Measurements from ENCODE around the gene IPO5. TPM values are rescaled to one million over a fixed set of nuclear protein-coding genes. Genes with fewer than 3 reads are reported as not detected.

IPO5 gene
- polyA plus RNA-seq (88.1 to 130 TPM (median 115 TPM) in 3 replicates), polyA minus RNA-seq (72.7 to 200 TPM (median 108 TPM) in 3 replicates)
- 70.0 TPM for polyA plus RNA-seq (2011; ENCODE audit: low read depth)
- 72.4 and 129 TPM in 2 replicates for polyA plus RNA-seq (2011; cell fraction: cytosol; rRNA removed)
- 103 and 118 TPM in 2 replicates for polyA plus RNA-seq (2011; cell fraction: nucleus; rRNA removed)
- 55.9 and 89.0 TPM in 2 replicates for polyA plus RNA-seq (2012; ENCODE audit: low replicate concordance)
- polyA minus RNA-seq (2011; cell fraction: cytosol; rRNA and poly(A)+ RNA removed): 82.5 TPM
- polyA minus RNA-seq (2011; cell fraction: nucleus; rRNA and poly(A)+ RNA removed): 67.7 and 129 TPM in 2 replicates

- Histone ChIP-seq H3K4me1 (ENCODE audit: control insufficient read depth, extremely low read depth, insufficient read depth, low read length) (no peaks in the 10 kb centered on the region), H4K20me1 (ENCODE audit: control insufficient read depth, extremely low read depth, insufficient read depth, low read length) (no peaks in the 10 kb centered on the region), H3K4me3 (ENCODE audit: control insufficient read depth in 2 of 3, extremely low read depth in 1 of 3, insufficient read depth in 2 of 3, low read depth in 1 of 3, low read length in 3 of 3) (no peak within 1 kb of the TSS), H3K9ac (ENCODE audit: control insufficient read depth, extremely low read depth, insufficient read depth, low read length) (no peak within 1 kb of the TSS), H3K79me2 (ENCODE audit: control insufficient read depth, insufficient read depth, low read length) (no peaks in the 10 kb centered on the region), H2AFZ (ENCODE audit: control insufficient read depth, low read length) (no peak within 1 kb of the TSS), H3K9me1 (ENCODE audit: control insufficient read depth, extremely low read depth, insufficient read depth, low read length) (no peaks in the 10 kb centered on the region), H3K4me2 (ENCODE audit: control insufficient read depth, extremely low read depth, insufficient read depth, low read depth, low read length) (no peak within 1 kb of the TSS), H3K9me3 (ENCODE audit: control insufficient read depth, low read depth, low read length) (no peaks in the 10 kb centered on the region), H3K27ac (ENCODE audit: control insufficient read depth, insufficient read depth, low read length) (no peak within 1 kb of the TSS), H3K27me3 (ENCODE audit: control insufficient read depth, extremely low read depth, insufficient read depth, low read length) (no peaks in the 10 kb centered on the region), H3K36me3 (ENCODE audit: control insufficient read depth in 2 of 2, extremely low read depth in 1 of 2, insufficient read depth in 2 of 2, low read length in 2 of 2) (no peaks in the 10 kb centered on the region)
- no peak for DNase-seq (ENCODE audit: low read depth, low spot score)
- dilution Hi-C loops (cut with MboI; ENCODE audit: extremely low pct_ligation_motif_present, low sequenced_read_pairs): no loop called here
- TF ChIP-seq EZH2 (IDR thresholded peaks at IDR 0.05; ENCODE audit: low read length): no peak
- no peak for TF ChIP-seq CTCF (optimal IDR thresholded peaks at IDR 0.05 in 1 of 3, IDR thresholded peaks at IDR 0.05 in 1 of 3, conservative IDR thresholded peaks at IDR 0.05 in 1 of 3; ENCODE audit: extremely low read depth in 1 of 3, insufficient read depth in 2 of 3, low read length in 3 of 3)
- no peak for FAIRE-seq
These were observed at the start of gene IPO5 for GRCh38 chr13:97953376-97953970. Gene IPO5 (plus strand): TSS chr13:97953675. CDS start chr13:97976697, 23,022 bp downstream.

- dilution Hi-C loops (cut with MboI; ENCODE audit: extremely low pct_ligation_motif_present, low sequenced_read_pairs): no loop called here
These were observed 49.4 kb upstream of the IPO5 start for GRCh38 chr13:97904059-97904458.

More at GRCh38 chr13:97904059-97904458, 49.4 kb upstream of the IPO5 start:
- Histone ChIP-seq H3K9me1 (ENCODE audit: control insufficient read depth, extremely low read depth, insufficient read depth, low read length) (no peaks in the 10 kb centered on the region), H3K27me3 (ENCODE audit: control insufficient read depth, extremely low read depth, insufficient read depth, low read length) (no peaks in the 10 kb centered on the region), H2AFZ (ENCODE audit: control insufficient read depth, low read length) (no peak overlapping the region), H4K20me1 (ENCODE audit: control insufficient read depth, extremely low read depth, insufficient read depth, low read length) (no peaks in the 10 kb centered on the region), H3K36me3 (ENCODE audit: control insufficient read depth in 2 of 2, extremely low read depth in 1 of 2, insufficient read depth in 2 of 2, low read length in 2 of 2) (no peaks in the 10 kb centered on the region), H3K9me3 (ENCODE audit: control insufficient read depth, low read depth, low read length) (no peaks in the 10 kb centered on the region), H3K9ac (ENCODE audit: control insufficient read depth, extremely low read depth, insufficient read depth, low read length) (no peak overlapping the region), H3K79me2 (ENCODE audit: control insufficient read depth, insufficient read depth, low read length) (no peaks in the 10 kb centered on the region), H3K4me1 (ENCODE audit: control insufficient read depth, extremely low read depth, insufficient read depth, low read length) (no peaks in the 10 kb centered on the region), H3K27ac (ENCODE audit: control insufficient read depth, insufficient read depth, low read length) (no peak overlapping the region), H3K4me2 (ENCODE audit: control insufficient read depth, extremely low read depth, insufficient read depth, low read depth, low read length) (no peak overlapping the region), H3K4me3 (ENCODE audit: control insufficient read depth in 2 of 3, extremely low read depth in 1 of 3, insufficient read depth in 2 of 3, low read depth in 1 of 3, low read length in 3 of 3) (no peak overlapping the region)
- DNase-seq (ENCODE audit: low read depth, low spot score): no peak
- TF ChIP-seq CTCF (optimal IDR thresholded peaks at IDR 0.05 in 1 of 3, IDR thresholded peaks at IDR 0.05 in 1 of 3, conservative IDR thresholded peaks at IDR 0.05 in 1 of 3; ENCODE audit: extremely low read depth in 1 of 3, insufficient read depth in 2 of 3, low read length in 3 of 3) (no peak), EZH2 (IDR thresholded peaks at IDR 0.05; ENCODE audit: low read length) (no peak)
- FAIRE-seq: no peak

Data from keratinocyte (primary cell).